PC-9 (cell line): ENCODE data around the gene SPATS2.

Source experiments
- CTCF ChIP-seq: fragments of 200-600 bp; sonication (generic); conservative IDR thresholded peaks from 2 replicates; pipeline ENCODE4 v1.6.1; 2017; ENCODE audit warnings: mixed run types, antibody characterized with exemption, mild to moderate bottlenecking, moderate library complexity
- EZH2 ChIP-seq: fragments of 200-600 bp; sonication (generic); IDR thresholded peaks from 2 replicates; pipeline ENCODE4 v1.8.0; 2017; ENCODE audit warnings: antibody characterized with exemption, low read depth

- TF ChIP-seq CTCF (no peak), EZH2 (no peak)
Measured at GRCh38 chr12:49397000-49397399, 29.7 kb downstream of the SPATS2 start.
